ENCODE results near the gene TGIF1. TPM values are rescaled to one million over a fixed set of nuclear protein-coding genes. Genes with fewer than 3 reads are reported as not detected.

Gene TGIF1
- total and polyA plus RNA-seq, 10 of the 15 experiments (the other 5 are each of a cell fraction or from before 2014, with no cell fraction given) = 1.8 to 8.5 (median 6.4) TPM

DNA sequence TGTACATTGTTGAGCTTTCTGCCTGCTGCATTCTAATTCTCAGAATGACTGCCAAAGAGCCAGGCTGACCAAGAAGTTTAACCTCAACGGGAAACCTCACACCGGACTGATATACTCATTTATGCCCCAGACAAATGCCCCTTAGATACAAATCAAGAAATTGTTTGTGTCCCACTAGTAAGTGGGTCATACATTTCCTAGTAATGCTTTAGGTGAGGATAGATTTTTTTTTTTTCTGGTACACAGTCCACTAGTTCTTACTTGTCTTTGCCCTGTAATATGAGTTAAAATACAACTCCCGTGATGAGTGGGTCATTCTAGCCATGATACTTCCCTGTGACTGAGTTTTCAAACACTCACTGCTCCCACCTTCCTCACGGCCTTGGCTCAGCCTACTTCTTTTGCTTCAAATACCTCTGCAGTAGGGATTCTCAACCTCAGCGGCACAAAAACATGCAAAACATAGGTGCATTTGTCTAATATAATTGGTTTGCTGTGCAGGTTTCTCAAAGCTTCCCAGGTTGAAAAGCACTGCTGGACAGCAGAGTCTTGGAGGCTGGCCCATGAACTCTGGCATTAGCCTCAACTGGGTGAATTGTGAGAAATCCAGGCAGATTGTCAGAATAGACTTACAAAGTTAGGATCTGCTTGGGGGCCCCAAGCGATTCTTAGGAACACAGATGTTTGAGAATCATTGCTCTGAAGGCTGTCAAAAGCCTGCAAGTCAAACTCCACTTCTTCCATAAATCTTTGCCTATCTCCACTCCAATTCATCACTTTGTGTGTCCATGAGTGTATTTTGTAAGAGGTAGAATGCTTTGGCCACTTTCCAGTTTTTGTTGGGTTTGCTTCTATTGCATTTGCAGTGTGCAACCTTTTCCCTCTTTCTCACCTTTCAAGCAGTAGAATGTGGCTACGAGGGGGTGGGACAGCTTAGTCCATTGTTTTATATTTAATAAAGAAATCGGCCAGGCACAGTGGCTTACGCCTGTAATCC, 35.5 kb downstream of the TGIF1 start (continued):
- TF ChIP-seq YY1 (IDR thresholded peaks at IDR 0.05; ENCODE audit: low read depth, low read length) (no peak), YBX1 (IDR thresholded peaks at IDR 0.05) (no peak), JUNB (IDR thresholded peaks at IDR 0.05) (peak; percentile 67), CBFB (IDR thresholded peaks at IDR 0.05; ENCODE audit: low read depth) (no peak), CEBPB (IDR thresholded peaks at IDR 0.05; ENCODE audit: borderline replicate concordance in 1 of 2, low read depth in 2 of 2, low read length in 2 of 2) (no peak), CREM (IDR thresholded peaks at IDR 0.05; ENCODE audit: low read depth) (peak; percentile 17; the same call in 1 of the 2 replicates), PML (IDR thresholded peaks at IDR 0.05; ENCODE audit: low read length) (no peak), NFYB (IDR thresholded peaks at IDR 0.05; ENCODE audit: insufficient read depth, low read depth, low read length) (no peak), JUND (IDR thresholded peaks at IDR 0.05; ENCODE audit: low read depth, low read length) (no peak), NBN (IDR thresholded peaks at IDR 0.05) (no peak), IRF4 (IDR thresholded peaks at IDR 0.05; ENCODE audit: low read depth, low read length) (no peak), SPI1 (IDR thresholded peaks at IDR 0.05; ENCODE audit: borderline replicate concordance, insufficient read depth, low read depth, low read length) (no peak), KDM1A (IDR thresholded peaks at IDR 0.05; ENCODE audit: borderline replicate concordance) (no peak)
- TF ChIP-seq, protein P1, sequence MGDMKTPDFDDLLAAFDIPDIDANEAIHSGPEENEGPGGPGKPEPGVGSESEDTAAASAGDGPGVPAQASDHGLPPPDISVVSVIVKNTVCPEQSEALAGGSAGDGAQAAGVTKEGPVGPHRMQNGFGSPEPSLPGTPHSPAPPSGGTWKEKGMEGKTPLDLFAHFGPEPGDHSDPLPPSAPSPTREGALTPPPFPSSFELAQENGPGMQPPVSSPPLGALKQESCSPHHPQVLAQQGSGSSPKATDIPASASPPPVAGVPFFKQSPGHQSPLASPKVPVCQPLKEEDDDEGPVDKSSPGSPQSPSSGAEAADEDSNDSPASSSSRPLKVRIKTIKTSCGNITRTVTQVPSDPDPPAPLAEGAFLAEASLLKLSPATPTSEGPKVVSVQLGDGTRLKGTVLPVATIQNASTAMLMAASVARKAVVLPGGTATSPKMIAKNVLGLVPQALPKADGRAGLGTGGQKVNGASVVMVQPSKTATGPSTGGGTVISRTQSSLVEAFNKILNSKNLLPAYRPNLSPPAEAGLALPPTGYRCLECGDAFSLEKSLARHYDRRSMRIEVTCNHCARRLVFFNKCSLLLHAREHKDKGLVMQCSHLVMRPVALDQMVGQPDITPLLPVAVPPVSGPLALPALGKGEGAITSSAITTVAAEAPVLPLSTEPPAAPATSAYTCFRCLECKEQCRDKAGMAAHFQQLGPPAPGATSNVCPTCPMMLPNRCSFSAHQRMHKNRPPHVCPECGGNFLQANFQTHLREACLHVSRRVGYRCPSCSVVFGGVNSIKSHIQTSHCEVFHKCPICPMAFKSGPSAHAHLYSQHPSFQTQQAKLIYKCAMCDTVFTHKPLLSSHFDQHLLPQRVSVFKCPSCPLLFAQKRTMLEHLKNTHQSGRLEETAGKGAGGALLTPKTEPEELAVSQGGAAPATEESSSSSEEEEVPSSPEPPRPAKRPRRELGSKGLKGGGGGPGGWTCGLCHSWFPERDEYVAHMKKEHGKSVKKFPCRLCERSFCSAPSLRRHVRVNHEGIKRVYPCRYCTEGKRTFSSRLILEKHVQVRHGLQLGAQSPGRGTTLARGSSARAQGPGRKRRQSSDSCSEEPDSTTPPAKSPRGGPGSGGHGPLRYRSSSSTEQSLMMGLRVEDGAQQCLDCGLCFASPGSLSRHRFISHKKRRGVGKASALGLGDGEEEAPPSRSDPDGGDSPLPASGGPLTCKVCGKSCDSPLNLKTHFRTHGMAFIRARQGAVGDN (IDR thresholded peaks at IDR 0.05) = no peak
- TF ChIP-seq, protein P2, sequence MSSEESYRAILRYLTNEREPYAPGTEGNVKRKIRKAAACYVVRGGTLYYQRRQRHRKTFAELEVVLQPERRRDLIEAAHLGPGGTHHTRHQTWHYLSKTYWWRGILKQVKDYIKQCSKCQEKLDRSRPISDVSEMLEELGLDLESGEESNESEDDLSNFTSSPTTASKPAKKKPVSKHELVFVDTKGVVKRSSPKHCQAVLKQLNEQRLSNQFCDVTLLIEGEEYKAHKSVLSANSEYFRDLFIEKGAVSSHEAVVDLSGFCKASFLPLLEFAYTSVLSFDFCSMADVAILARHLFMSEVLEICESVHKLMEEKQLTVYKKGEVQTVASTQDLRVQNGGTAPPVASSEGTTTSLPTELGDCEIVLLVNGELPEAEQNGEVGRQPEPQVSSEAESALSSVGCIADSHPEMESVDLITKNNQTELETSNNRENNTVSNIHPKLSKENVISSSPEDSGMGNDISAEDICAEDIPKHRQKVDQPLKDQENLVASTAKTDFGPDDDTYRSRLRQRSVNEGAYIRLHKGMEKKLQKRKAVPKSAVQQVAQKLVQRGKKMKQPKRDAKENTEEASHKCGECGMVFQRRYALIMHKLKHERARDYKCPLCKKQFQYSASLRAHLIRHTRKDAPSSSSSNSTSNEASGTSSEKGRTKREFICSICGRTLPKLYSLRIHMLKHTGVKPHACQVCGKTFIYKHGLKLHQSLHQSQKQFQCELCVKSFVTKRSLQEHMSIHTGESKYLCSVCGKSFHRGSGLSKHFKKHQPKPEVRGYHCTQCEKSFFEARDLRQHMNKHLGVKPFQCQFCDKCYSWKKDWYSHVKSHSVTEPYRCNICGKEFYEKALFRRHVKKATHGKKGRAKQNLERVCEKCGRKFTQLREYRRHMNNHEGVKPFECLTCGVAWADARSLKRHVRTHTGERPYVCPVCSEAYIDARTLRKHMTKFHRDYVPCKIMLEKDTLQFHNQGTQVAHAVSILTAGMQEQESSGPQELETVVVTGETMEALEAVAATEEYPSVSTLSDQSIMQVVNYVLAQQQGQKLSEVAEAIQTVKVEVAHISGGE (CRISPR knock-in tag; IDR thresholded peaks at IDR 0.05) = no peak
- TF ChIP-seq, protein P3, sequence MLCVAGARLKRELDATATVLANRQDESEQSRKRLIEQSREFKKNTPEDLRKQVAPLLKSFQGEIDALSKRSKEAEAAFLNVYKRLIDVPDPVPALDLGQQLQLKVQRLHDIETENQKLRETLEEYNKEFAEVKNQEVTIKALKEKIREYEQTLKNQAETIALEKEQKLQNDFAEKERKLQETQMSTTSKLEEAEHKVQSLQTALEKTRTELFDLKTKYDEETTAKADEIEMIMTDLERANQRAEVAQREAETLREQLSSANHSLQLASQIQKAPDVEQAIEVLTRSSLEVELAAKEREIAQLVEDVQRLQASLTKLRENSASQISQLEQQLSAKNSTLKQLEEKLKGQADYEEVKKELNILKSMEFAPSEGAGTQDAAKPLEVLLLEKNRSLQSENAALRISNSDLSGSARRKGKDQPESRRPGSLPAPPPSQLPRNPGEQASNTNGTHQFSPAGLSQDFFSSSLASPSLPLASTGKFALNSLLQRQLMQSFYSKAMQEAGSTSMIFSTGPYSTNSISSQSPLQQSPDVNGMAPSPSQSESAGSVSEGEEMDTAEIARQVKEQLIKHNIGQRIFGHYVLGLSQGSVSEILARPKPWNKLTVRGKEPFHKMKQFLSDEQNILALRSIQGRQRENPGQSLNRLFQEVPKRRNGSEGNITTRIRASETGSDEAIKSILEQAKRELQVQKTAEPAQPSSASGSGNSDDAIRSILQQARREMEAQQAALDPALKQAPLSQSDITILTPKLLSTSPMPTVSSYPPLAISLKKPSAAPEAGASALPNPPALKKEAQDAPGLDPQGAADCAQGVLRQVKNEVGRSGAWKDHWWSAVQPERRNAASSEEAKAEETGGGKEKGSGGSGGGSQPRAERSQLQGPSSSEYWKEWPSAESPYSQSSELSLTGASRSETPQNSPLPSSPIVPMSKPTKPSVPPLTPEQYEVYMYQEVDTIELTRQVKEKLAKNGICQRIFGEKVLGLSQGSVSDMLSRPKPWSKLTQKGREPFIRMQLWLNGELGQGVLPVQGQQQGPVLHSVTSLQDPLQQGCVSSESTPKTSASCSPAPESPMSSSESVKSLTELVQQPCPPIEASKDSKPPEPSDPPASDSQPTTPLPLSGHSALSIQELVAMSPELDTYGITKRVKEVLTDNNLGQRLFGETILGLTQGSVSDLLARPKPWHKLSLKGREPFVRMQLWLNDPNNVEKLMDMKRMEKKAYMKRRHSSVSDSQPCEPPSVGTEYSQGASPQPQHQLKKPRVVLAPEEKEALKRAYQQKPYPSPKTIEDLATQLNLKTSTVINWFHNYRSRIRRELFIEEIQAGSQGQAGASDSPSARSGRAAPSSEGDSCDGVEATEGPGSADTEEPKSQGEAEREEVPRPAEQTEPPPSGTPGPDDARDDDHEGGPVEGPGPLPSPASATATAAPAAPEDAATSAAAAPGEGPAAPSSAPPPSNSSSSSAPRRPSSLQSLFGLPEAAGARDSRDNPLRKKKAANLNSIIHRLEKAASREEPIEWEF (IDR thresholded peaks at IDR 0.05; ENCODE audit: insufficient replicate concordance, low read depth, low read length) = no peak
- TF ChIP-seq, protein P4, sequence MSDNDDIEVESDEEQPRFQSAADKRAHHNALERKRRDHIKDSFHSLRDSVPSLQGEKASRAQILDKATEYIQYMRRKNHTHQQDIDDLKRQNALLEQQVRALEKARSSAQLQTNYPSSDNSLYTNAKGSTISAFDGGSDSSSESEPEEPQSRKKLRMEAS (IDR thresholded peaks at IDR 0.05; ENCODE audit: low read depth, low read length) = no peak

Measured in GM12878 (cell line).